Mammary epithelial cell (primary cell): ENCODE measurements around the gene ALKBH8.

Experiments used
- CTCF ChIP-seq, 2 donors: IDR thresholded peaks in 1 of 2; conservative IDR thresholded peaks in 1 of 2; 2 replicates each; pipeline ENCODE4 v1.5.1; 2011 to 2012; ENCODE audit warnings: inconsistent platforms in 2 of 2, low read length in 2 of 2, mild to moderate bottlenecking in 2 of 2, control low read depth in 1 of 2, low read depth in 1 of 2; ENCODE audit not compliant: insufficient read depth in 1 of 2; ENCODE audit errors: extremely low read depth in 1 of 2
- EZH2 ChIP-seq: IDR thresholded peaks from 2 replicates; pipeline ENCODE4 v1.6.1; 2012; ENCODE audit warnings: low read length, inconsistent platforms, borderline replicate concordance

- TF ChIP-seq CTCF (conservative IDR thresholded peaks at IDR 0.05 in 1 of 2, IDR thresholded peaks at IDR 0.05 in 1 of 2; ENCODE audit: extremely low read depth in 1 of 2, insufficient read depth in 1 of 2, low read depth in 1 of 2, low read length in 2 of 2) (no peak), EZH2 (no peak)
Measured at GRCh38 chr11:107562647-107563208, 2.8 kb downstream of the ALKBH8 start.
